ENCODE data around the gene AKAP1. TPM values are rescaled to one million over a fixed set of nuclear protein-coding genes. Genes with fewer than 3 reads are reported as not detected.

The AKAP1 gene
- total and polyA plus RNA-seq, 4 donors, result 22.8 to 37.7 (median 33.6) TPM

GRCh38 chr17:57086069-57086930, 1.3 kb downstream of the AKAP1 start:
- Histone ChIP-seq H3K27ac (ENCODE audit: low read depth, low read length) (peak overlapping the region; percentile 63), H3K4me3 (ENCODE audit: low read depth, low read length) (peak overlapping the region; percentile 99), H3K9me3 (ENCODE audit: control insufficient read depth, insufficient read depth, low read length) (no peaks in the 10 kb centered on the region), H3K4me1 (ENCODE audit: control insufficient read depth, insufficient read depth, low read length) (peaks cover 20% of the 10 kb centered on the region), H3K36me3 (ENCODE audit: control insufficient read depth, insufficient read depth, low read length) (no peaks in the 10 kb centered on the region), H3K27me3 (ENCODE audit: control insufficient read depth, insufficient read depth, low read length) (no peaks in the 10 kb centered on the region)
- WGBS (ENCODE audit: insufficient coverage), result 3% methylated on average over 38 of the region's 45 CpGs
- peak in 2 of 6 donors; percentile 38 to 40 for DNase-seq (ENCODE audit: low read depth in 4 of 6, low spot score in 6 of 6)

DNA sequence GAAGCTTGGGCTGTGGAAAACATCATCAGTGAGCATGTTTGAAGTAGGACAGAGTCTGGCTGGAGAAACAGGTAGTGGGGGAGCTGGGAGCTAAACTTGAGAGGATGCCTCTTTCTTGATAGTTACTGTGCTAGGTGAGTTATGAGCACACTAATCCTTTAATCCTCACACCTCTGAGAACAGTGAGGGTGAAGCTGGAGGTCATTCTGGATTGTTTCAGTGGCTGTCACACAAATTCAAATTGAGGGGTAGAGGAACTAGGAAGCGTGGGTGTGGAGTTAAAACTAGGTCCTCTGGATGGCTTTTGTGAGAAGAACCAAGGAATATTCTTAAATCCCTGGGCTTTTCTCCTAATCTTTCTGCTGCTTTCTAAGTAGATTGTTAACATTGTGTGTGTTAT, 3.3 kb downstream of the AKAP1 start:
- Histone ChIP-seq H3K27ac (ENCODE audit: low read depth, low read length) (no peak overlapping the region), H3K4me3 (ENCODE audit: low read depth, low read length) (no peak overlapping the region), H3K27me3 (ENCODE audit: control insufficient read depth, insufficient read depth, low read length) (no peaks in the 10 kb centered on the region), H3K36me3 (ENCODE audit: control insufficient read depth, insufficient read depth, low read length) (no peaks in the 10 kb centered on the region), H3K4me1 (ENCODE audit: control insufficient read depth, insufficient read depth, low read length) (peaks cover 33% of the 10 kb centered on the region), H3K9me3 (ENCODE audit: control insufficient read depth, insufficient read depth, low read length) (no peaks in the 10 kb centered on the region)
- DNase-seq (ENCODE audit: low read depth in 4 of 6, low spot score in 6 of 6), result no peak
- 100% methylated on average over 1 of the region's 1 CpG for WGBS (ENCODE audit: insufficient coverage)

GRCh38 chr17:57089391-57089790, 4.3 kb downstream of the AKAP1 start:
- Histone ChIP-seq H3K27ac (ENCODE audit: low read depth, low read length) (no peak overlapping the region), H3K9me3 (ENCODE audit: control insufficient read depth, insufficient read depth, low read length) (no peaks in the 10 kb centered on the region), H3K36me3 (ENCODE audit: control insufficient read depth, insufficient read depth, low read length) (no peaks in the 10 kb centered on the region), H3K4me3 (ENCODE audit: low read depth, low read length) (no peak overlapping the region), H3K4me1 (ENCODE audit: control insufficient read depth, insufficient read depth, low read length) (peaks cover 29% of the 10 kb centered on the region), H3K27me3 (ENCODE audit: control insufficient read depth, insufficient read depth, low read length) (no peaks in the 10 kb centered on the region)
- DNase-seq (ENCODE audit: low read depth in 4 of 6, low spot score in 6 of 6), result no peak
- WGBS (ENCODE audit: insufficient coverage), result 88% methylated on average over 4 of the region's 6 CpGs

GRCh38 chr17:57090560-57091185, 5.6 kb downstream of the AKAP1 start:
- DNase-seq (ENCODE audit: low read depth in 4 of 6, low spot score in 6 of 6), result no peak
- 50% methylated on average over 1 of the region's 4 CpGs for WGBS (ENCODE audit: insufficient coverage)
- Histone ChIP-seq H3K9me3 (ENCODE audit: control insufficient read depth, insufficient read depth, low read length) (no peaks in the 10 kb centered on the region), H3K4me1 (ENCODE audit: control insufficient read depth, insufficient read depth, low read length) (peaks cover 28% of the 10 kb centered on the region), H3K27ac (ENCODE audit: low read depth, low read length) (no peak overlapping the region), H3K27me3 (ENCODE audit: control insufficient read depth, insufficient read depth, low read length) (no peaks in the 10 kb centered on the region), H3K36me3 (ENCODE audit: control insufficient read depth, insufficient read depth, low read length) (no peaks in the 10 kb centered on the region), H3K4me3 (ENCODE audit: low read depth, low read length) (no peak overlapping the region)

DNA sequence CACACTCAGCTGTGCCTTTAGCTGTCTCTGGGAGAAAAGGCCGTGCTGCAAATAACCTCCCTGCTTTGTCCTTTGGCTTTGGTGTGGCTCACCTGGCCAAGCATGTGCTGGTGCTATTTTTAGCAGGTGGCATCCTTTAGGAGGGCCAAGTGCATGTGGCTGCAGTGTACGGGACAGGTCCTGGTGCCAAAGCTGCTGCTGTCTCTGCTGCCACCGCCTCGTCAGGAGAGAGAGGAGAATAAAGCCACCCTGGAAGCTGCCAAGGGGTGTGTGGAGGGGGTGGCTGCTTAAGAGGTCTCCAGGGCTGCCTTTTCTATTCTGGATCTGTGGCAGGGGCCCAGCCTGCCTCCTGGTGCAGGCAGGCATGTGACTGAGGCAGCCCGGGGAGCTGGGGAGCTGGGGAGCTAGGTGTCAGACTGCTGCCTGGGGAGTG, 6.2 kb downstream of the AKAP1 start:
- DNase-seq (ENCODE audit: low read depth in 4 of 6, low spot score in 6 of 6), result peak in 3 of 6 donors; percentile 24 to 69 (median 26)
- Histone ChIP-seq H3K36me3 (ENCODE audit: control insufficient read depth, insufficient read depth, low read length) (no peaks in the 10 kb centered on the region), H3K9me3 (ENCODE audit: control insufficient read depth, insufficient read depth, low read length) (no peaks in the 10 kb centered on the region), H3K4me3 (ENCODE audit: low read depth, low read length) (no peak overlapping the region), H3K4me1 (ENCODE audit: control insufficient read depth, insufficient read depth, low read length) (peaks cover 23% of the 10 kb centered on the region), H3K27me3 (ENCODE audit: control insufficient read depth, insufficient read depth, low read length) (no peaks in the 10 kb centered on the region), H3K27ac (ENCODE audit: low read depth, low read length) (no peak overlapping the region)
- 34% methylated on average over 3 of the region's 5 CpGs for WGBS (ENCODE audit: insufficient coverage)

DNA sequence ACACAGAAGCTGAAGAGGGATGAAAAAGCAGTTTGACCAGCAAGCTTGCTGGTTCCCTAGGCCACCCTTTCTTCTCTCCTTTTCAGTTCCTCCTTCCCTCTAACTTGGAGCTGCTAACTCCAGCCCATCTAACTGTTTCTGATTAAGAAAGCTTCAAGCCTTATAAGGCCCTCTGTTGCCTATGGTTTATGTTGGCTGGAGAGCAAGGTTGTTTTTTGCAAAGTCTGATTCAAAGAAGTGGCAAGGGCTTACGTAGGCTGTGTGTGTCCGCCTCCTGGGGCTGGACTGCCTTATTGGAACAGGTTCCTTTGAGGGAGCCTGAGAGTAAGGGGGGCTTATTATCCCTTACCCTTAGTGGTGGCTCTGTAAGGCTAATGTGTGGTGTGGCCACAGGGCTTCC, 7.1 kb downstream of the AKAP1 start:
- peak in 1 of 6 donors; percentile 55 for DNase-seq (ENCODE audit: low read depth in 4 of 6, low spot score in 6 of 6)
- Histone ChIP-seq H3K9me3 (ENCODE audit: control insufficient read depth, insufficient read depth, low read length) (no peaks in the 10 kb centered on the region), H3K27ac (ENCODE audit: low read depth, low read length) (peak overlapping the region; percentile 26), H3K27me3 (ENCODE audit: control insufficient read depth, insufficient read depth, low read length) (no peaks in the 10 kb centered on the region), H3K4me1 (ENCODE audit: control insufficient read depth, insufficient read depth, low read length) (peaks cover 20% of the 10 kb centered on the region), H3K36me3 (ENCODE audit: control insufficient read depth, insufficient read depth, low read length) (peaks cover 3% of the 10 kb centered on the region), H3K4me3 (ENCODE audit: low read depth, low read length) (no peak overlapping the region)
- WGBS (ENCODE audit: insufficient coverage), result 50% methylated on average over 2 of the region's 2 CpGs

GRCh38 chr17:57092779-57093178, 7.7 kb downstream of the AKAP1 start:
- H3K4me3 ChIP-seq (ENCODE audit: low read depth, low read length), result no peak overlapping the region
- 90% methylated on average over 8 of the region's 8 CpGs for WGBS (ENCODE audit: insufficient coverage)
- H3K36me3 ChIP-seq (ENCODE audit: control insufficient read depth, insufficient read depth, low read length), result peaks cover 3% of the 10 kb centered on the region
- H3K9me3 ChIP-seq (ENCODE audit: control insufficient read depth, insufficient read depth, low read length), result no peaks in the 10 kb centered on the region
- no peaks in the 10 kb centered on the region for H3K27me3 ChIP-seq (ENCODE audit: control insufficient read depth, insufficient read depth, low read length)
- peak in 1 of 6 donors; percentile 26 for DNase-seq (ENCODE audit: low read depth in 4 of 6, low spot score in 6 of 6)
- H3K27ac ChIP-seq (ENCODE audit: low read depth, low read length), result no peak overlapping the region
- H3K4me1 ChIP-seq (ENCODE audit: control insufficient read depth, insufficient read depth, low read length), result peaks cover 26% of the 10 kb centered on the region

DNA sequence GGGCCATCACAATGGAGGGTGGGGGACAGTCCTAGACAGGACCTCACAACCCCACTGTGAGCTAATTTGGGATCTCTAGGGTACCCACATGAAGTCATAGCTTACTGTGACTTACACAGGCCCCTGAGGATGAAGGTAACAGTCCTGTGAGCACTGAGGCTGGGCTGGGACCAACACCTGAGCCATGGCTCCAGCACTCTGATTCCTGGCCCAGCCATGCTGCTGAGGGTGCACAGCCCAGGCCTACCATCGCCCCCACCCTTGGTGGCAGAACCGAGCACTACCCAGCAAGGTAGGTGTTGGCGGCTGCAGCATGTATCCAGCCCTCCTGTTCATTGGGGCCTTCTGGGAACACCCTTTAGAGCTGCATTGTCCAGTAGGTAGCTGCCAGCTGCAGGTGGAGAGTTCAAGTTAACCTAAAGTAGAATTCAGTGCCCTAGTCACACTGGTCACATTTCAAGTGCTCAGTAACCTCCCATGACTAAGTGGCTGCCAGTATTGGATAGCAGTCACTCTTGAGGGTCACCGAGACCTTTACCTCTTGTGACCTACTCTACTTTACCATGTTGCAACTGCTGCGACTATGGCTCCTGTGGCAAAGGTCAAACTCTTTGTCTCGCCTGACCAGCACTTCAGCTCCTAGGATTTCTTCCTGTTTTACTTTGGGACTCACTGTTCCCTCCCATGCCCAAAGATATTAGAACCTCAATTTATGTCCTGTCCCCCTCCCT, 11.6 kb downstream of the AKAP1 start:
- Histone ChIP-seq H3K4me3 (ENCODE audit: low read depth, low read length) (no peak overlapping the region), H3K27me3 (ENCODE audit: control insufficient read depth, insufficient read depth, low read length) (no peaks in the 10 kb centered on the region), H3K27ac (ENCODE audit: low read depth, low read length) (no peak overlapping the region), H3K4me1 (ENCODE audit: control insufficient read depth, insufficient read depth, low read length) (peaks cover 30% of the 10 kb centered on the region), H3K36me3 (ENCODE audit: control insufficient read depth, insufficient read depth, low read length) (peaks cover 3% of the 10 kb centered on the region), H3K9me3 (ENCODE audit: control insufficient read depth, insufficient read depth, low read length) (no peaks in the 10 kb centered on the region)
- WGBS (ENCODE audit: insufficient coverage), result 96% methylated on average over 6 of the region's 6 CpGs
- DNase-seq (ENCODE audit: low read depth in 4 of 6, low spot score in 6 of 6), result no peak

GRCh38 chr17:57097832-57098421, 12.9 kb downstream of the AKAP1 start:
- peak overlapping the region; percentile 20 for H3K27ac ChIP-seq (ENCODE audit: low read depth, low read length)
- H3K36me3 ChIP-seq (ENCODE audit: control insufficient read depth, insufficient read depth, low read length), result peaks cover 3% of the 10 kb centered on the region
- no peaks in the 10 kb centered on the region for H3K27me3 ChIP-seq (ENCODE audit: control insufficient read depth, insufficient read depth, low read length)
- WGBS (ENCODE audit: insufficient coverage), result 19% methylated on average over 2 of the region's 2 CpGs
- no peaks in the 10 kb centered on the region for H3K9me3 ChIP-seq (ENCODE audit: control insufficient read depth, insufficient read depth, low read length)
- peaks cover 23% of the 10 kb centered on the region for H3K4me1 ChIP-seq (ENCODE audit: control insufficient read depth, insufficient read depth, low read length)
- DNase-seq (ENCODE audit: low read depth in 4 of 6, low spot score in 6 of 6), result peak in 3 of 6 donors; percentile 27 to 79 (median 72)
- H3K4me3 ChIP-seq (ENCODE audit: low read depth, low read length), result no peak overlapping the region

All from spinal cord (tissue), 10 donors.